DOHH2 (cell line): ENCODE data around the gene SARNP.

ENCODE experiments used
- H3F3A ChIP-seq: fragments of 200-600 bp; sonication (generic), shearing (Covaris generic); 2 replicates; pipeline ENCODE4 v1.6.0; 2016; ENCODE audit warnings: antibody characterized with exemption, mild to moderate bottlenecking; ENCODE audit not compliant: control insufficient read depth, insufficient read depth
- H3K27ac ChIP-seq: fragments of 200-600 bp; sonication (generic); 2 replicates; pipeline ENCODE4 v1.5.1; 2014; ENCODE audit warnings: low read depth, mild to moderate bottlenecking, low read length, moderate library complexity
- H3K27me3 ChIP-seq: fragments of 200-600 bp; sonication (generic); 2 replicates; pipeline ENCODE4 v1.6.1; 2014; ENCODE audit warnings: mild to moderate bottlenecking, low read length, mixed read lengths; ENCODE audit not compliant: control insufficient read depth
- H3K36me3 ChIP-seq: fragments of 200-600 bp; sonication (generic); 2 replicates; pipeline ENCODE4 v1.6.1; 2014; ENCODE audit warnings: mild to moderate bottlenecking, low read length, moderate library complexity, mixed read lengths; ENCODE audit not compliant: control insufficient read depth
- H3K4me1 ChIP-seq: fragments of 200-600 bp; sonication (generic); 2 replicates; pipeline ENCODE4 v1.6.1; 2014; ENCODE audit warnings: mild to moderate bottlenecking, low read length, mixed read lengths; ENCODE audit not compliant: control insufficient read depth
- H3K4me2 ChIP-seq: fragments of 200-600 bp; sonication (generic); 2 replicates; pipeline ENCODE4 v1.6.0; 2014; ENCODE audit warnings: mild to moderate bottlenecking, low read length, moderate library complexity
- H3K4me3 ChIP-seq: fragments of 200-600 bp; sonication (generic); 2 replicates; pipeline ENCODE4 v1.5.1; 2014; ENCODE audit warnings: mild to moderate bottlenecking, low read length, mixed read lengths
- H3K79me2 ChIP-seq: fragments of 200-600 bp; sonication (generic); 2 replicates; pipeline ENCODE4 v1.6.1; 2014; ENCODE audit warnings: mild to moderate bottlenecking, low read length, mixed read lengths; ENCODE audit not compliant: control insufficient read depth
- H3K9me2 ChIP-seq: fragments of 200-600 bp; sonication (generic); replicated peaks from 2 replicates; pipeline ENCODE4 v1.6.1; 2014; ENCODE audit warnings: mild to moderate bottlenecking, low read length, mixed read lengths; ENCODE audit not compliant: control insufficient read depth
- H3K9me3 ChIP-seq: fragments of 200-600 bp; sonication (generic); 2 replicates; pipeline ENCODE4 v1.6.1; 2014; ENCODE audit warnings: antibody characterized with exemption, low read length, mixed read lengths; ENCODE audit not compliant: control insufficient read depth, insufficient read depth
- H4K20me1 ChIP-seq: fragments of 200-600 bp; sonication (generic); 2 replicates; pipeline ENCODE4 v1.6.0; 2014; ENCODE audit warnings: low read depth, mild to moderate bottlenecking, antibody characterized with exemption, low read length, moderate library complexity; ENCODE audit not compliant: control insufficient read depth, insufficient read depth
- EZH2phosphoT487 ChIP-seq: fragments of 200-600 bp; sonication (generic); IDR thresholded peaks from 2 replicates; pipeline ENCODE4 v1.6.1; 2017; ENCODE audit warnings: borderline replicate concordance, mild to moderate bottlenecking, antibody characterized with exemption, low read length, moderate library complexity, mixed read lengths
- TF ChIP-seq, protein P1 (sequence below): fragments of 200-600 bp; sonication (generic); IDR thresholded peaks from one replicate; pipeline ENCODE4 v1.5.1; 2014; ENCODE audit warnings: antibody characterized with exemption, mild to moderate bottlenecking, low read depth, low read length; ENCODE audit not compliant: poor library complexity, severe bottlenecking

The SARNP gene

DNA sequence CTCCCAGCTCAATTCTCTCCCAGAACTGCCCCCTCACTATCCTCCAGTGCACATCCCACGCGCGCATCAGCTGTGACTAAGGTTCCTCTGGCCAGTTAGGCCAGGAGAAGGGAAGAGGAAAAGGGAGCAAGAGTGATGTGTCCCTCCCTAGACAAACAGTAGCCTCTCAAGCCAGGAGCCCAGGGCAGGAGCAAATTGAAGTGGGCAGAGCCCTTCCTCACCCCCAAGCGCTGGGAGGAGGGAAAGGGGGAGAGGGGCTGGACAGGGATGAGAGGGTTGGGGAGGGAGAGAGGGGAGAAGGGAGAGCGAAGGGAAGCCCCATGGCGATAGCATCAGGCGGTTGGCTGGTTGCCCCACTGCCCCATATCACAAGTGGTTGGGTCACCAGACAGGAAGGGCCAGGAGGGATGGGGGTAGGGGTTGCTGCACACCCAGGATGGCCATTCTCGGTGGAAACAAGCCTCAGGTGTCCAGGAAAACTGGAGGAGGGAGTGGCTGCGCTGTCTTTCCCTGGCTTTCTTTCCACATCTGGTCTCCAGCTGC, 89.8 kb downstream of the SARNP start:
- no peaks in the 10 kb centered on the region for H3K27me3 ChIP-seq
- H4K20me1 ChIP-seq = no peaks in the 10 kb centered on the region
- peak overlapping the region; percentile 92 for H3K4me2 ChIP-seq
- peaks cover 7% of the 10 kb centered on the region for H3K79me2 ChIP-seq
- no peaks in the 10 kb centered on the region for H3K9me3 ChIP-seq
- H3K4me1 ChIP-seq = peaks cover 28% of the 10 kb centered on the region
- peak overlapping the region; percentile 82 for H3K4me3 ChIP-seq
- H3F3A ChIP-seq = peaks cover 15% of the 10 kb centered on the region
- H3K9me2 ChIP-seq = no peaks in the 10 kb centered on the region
- TF ChIP-seq EZH2phosphoT487 = no peak
- TF ChIP-seq, protein P1, sequence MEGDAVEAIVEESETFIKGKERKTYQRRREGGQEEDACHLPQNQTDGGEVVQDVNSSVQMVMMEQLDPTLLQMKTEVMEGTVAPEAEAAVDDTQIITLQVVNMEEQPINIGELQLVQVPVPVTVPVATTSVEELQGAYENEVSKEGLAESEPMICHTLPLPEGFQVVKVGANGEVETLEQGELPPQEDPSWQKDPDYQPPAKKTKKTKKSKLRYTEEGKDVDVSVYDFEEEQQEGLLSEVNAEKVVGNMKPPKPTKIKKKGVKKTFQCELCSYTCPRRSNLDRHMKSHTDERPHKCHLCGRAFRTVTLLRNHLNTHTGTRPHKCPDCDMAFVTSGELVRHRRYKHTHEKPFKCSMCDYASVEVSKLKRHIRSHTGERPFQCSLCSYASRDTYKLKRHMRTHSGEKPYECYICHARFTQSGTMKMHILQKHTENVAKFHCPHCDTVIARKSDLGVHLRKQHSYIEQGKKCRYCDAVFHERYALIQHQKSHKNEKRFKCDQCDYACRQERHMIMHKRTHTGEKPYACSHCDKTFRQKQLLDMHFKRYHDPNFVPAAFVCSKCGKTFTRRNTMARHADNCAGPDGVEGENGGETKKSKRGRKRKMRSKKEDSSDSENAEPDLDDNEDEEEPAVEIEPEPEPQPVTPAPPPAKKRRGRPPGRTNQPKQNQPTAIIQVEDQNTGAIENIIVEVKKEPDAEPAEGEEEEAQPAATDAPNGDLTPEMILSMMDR = no peak
- H3K36me3 ChIP-seq = peaks cover 23% of the 10 kb centered on the region
- no peak overlapping the region for H3K27ac ChIP-seq

DNA sequence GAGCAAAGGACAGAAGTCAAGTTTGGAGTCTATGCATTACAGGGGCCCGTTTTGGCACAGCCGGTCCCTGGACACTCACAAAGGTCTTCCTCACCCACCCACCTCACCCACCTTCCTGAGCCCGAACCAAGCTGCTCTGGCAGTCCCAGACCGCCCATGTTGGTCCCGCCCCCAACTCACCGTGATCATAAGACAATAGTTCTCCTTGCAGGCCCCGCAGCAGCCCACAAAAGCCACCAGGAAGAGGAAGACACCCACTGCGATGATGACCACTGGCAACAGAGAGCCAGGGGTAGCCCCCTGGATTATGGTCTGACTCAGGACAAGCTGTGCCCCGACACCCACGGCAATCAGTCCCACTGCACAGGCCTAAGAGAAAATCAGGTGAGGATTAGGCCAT, 90.6 kb downstream of the SARNP start:
- Histone ChIP-seq H3K4me3 (no peak overlapping the region), H3K4me1 (peaks cover 28% of the 10 kb centered on the region), H3K9me3 (no peaks in the 10 kb centered on the region), H3K36me3 (peaks cover 23% of the 10 kb centered on the region), H3K9me2 (no peaks in the 10 kb centered on the region), H3F3A (peaks cover 15% of the 10 kb centered on the region), H3K27me3 (no peaks in the 10 kb centered on the region), H4K20me1 (no peaks in the 10 kb centered on the region), H3K27ac (no peak overlapping the region), H3K4me2 (no peak overlapping the region), H3K79me2 (peaks cover 7% of the 10 kb centered on the region)
- TF ChIP-seq EZH2phosphoT487 = no peak
- TF ChIP-seq, protein P1 = no peak

DNA sequence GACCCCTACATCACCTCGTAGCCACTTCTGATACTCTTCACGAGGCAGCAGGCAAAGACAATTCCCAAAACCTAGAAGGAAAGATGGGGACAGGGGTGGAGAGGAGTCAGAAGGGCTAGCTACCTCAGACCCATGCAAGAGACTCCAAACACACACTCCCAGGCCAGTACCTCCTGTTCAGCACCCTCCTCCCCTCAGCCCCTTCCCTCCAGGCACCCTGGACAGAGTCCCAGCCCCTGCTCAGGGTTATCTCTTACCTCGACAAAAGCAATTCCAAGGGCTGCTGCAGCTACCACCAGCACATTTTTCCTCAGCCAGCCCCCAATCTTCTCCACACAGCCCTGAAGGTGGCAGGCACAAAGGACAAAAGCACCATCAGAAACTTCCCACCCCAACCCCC, 92.0 kb downstream of the SARNP start:
- TF ChIP-seq EZH2phosphoT487 = no peak
- TF ChIP-seq, protein P1 = no peak
- Histone ChIP-seq H3K9me3 (no peaks in the 10 kb centered on the region), H3K9me2 (no peaks in the 10 kb centered on the region), H3K4me3 (no peak overlapping the region), H3K79me2 (peaks cover 7% of the 10 kb centered on the region), H3K4me1 (peaks cover 26% of the 10 kb centered on the region), H4K20me1 (no peaks in the 10 kb centered on the region), H3F3A (peaks cover 12% of the 10 kb centered on the region), H3K27me3 (no peaks in the 10 kb centered on the region), H3K4me2 (no peak overlapping the region), H3K36me3 (peaks cover 23% of the 10 kb centered on the region), H3K27ac (no peak overlapping the region)
